ENCODE measurements around the gene SLC38A11. TPM values are rescaled to one million over a fixed set of nuclear protein-coding genes. Genes with fewer than 3 reads are reported as not detected.
"Not testable (repeated sequence)": the region's sequence is repeated elsewhere in the genome, so short reads cannot be mapped to it uniquely, and the experiment has no call there.

SLC38A11 gene
- polyA plus RNA-seq, 3 donors = 0.07 TPM; not detected in 2

GRCh38 chr2:164991361-164992092 is 36.2 kb upstream of the SLC38A11 start:
- H3K4me1 Mint-ChIP-seq; H2AFZ ChIP-seq (ENCODE audit: insufficient read depth, low read depth, low read length, poor library complexity, severe bottlenecking); H3K9ac ChIP-seq (ENCODE audit: insufficient read depth, low read length, poor library complexity, severe bottlenecking); H3K4me3 ChIP-seq (replicated peaks in 1 of 3; ENCODE audit: low read depth in 2 of 3, low read length in 3 of 3); H3K4me1 ChIP-seq (ENCODE audit: control insufficient read depth in 1 of 2, insufficient read depth in 2 of 2, low read length in 2 of 2); H3K4me3 Mint-ChIP-seq; H3K27ac Mint-ChIP-seq; H3K9me3 ChIP-seq (replicated peaks in 1 of 2; ENCODE audit: control insufficient read depth in 1 of 2, insufficient read depth in 1 of 2, low read length in 2 of 2); DNase-seq; H3K36me3 Mint-ChIP-seq; H3K9me3 Mint-ChIP-seq; H3K27me3 ChIP-seq (ENCODE audit: control insufficient read depth in 2 of 2, insufficient read depth in 2 of 2, low read length in 2 of 2); H3K27ac ChIP-seq (ENCODE audit: low read depth in 1 of 2, low read length in 2 of 2); H3K36me3 ChIP-seq (replicated peaks in 1 of 2; ENCODE audit: control insufficient read depth in 1 of 2, insufficient read depth in 2 of 2, low read length in 2 of 2); H4K20me1 ChIP-seq (ENCODE audit: insufficient read depth, low read length); H3K4me2 ChIP-seq (replicated peaks; ENCODE audit: extremely low read depth, low read length, poor library complexity, severe bottlenecking); H3K79me2 ChIP-seq (ENCODE audit: insufficient read depth, low read length); H3K27me3 Mint-ChIP-seq (ENCODE audit: low read depth in 3 of 3): not testable (repeated sequence)
- intact Hi-C loops (cut with micrococcal nuclease) = loop anchor here in 1 of 2 donors (10.0 kb wide), 1 partner anchor 257 kb away; no protein-coding TSS in a partner anchor

GRCh38 chr2:164990953-164991352 is 35.6 kb upstream of the SLC38A11 start:
- not testable (repeated sequence) for H3K9me3 ChIP-seq (replicated peaks in 1 of 2; ENCODE audit: control insufficient read depth in 1 of 2, insufficient read depth in 1 of 2, low read length in 2 of 2); H3K36me3 Mint-ChIP-seq; H4K20me1 ChIP-seq (ENCODE audit: insufficient read depth, low read length); H3K9ac ChIP-seq (ENCODE audit: insufficient read depth, low read length, poor library complexity, severe bottlenecking); DNase-seq; H3K4me2 ChIP-seq (replicated peaks; ENCODE audit: extremely low read depth, low read length, poor library complexity, severe bottlenecking); H3K4me3 ChIP-seq (replicated peaks in 1 of 3; ENCODE audit: low read depth in 2 of 3, low read length in 3 of 3); H3K4me3 Mint-ChIP-seq; H3K27ac ChIP-seq (ENCODE audit: low read depth in 1 of 2, low read length in 2 of 2); H3K27me3 Mint-ChIP-seq (ENCODE audit: low read depth in 3 of 3); H3K4me1 Mint-ChIP-seq; H3K9me3 Mint-ChIP-seq; H3K27me3 ChIP-seq (ENCODE audit: control insufficient read depth in 2 of 2, insufficient read depth in 2 of 2, low read length in 2 of 2); H3K27ac Mint-ChIP-seq; H2AFZ ChIP-seq (ENCODE audit: insufficient read depth, low read depth, low read length, poor library complexity, severe bottlenecking); H3K79me2 ChIP-seq (ENCODE audit: insufficient read depth, low read length); H3K4me1 ChIP-seq (ENCODE audit: control insufficient read depth in 1 of 2, insufficient read depth in 2 of 2, low read length in 2 of 2); H3K36me3 ChIP-seq (replicated peaks in 1 of 2; ENCODE audit: control insufficient read depth in 1 of 2, insufficient read depth in 2 of 2, low read length in 2 of 2)
- intact Hi-C loops (cut with micrococcal nuclease) = loop anchor here in 1 of 2 donors (10.0 kb wide), 1 partner anchor 256 kb away; no protein-coding TSS in a partner anchor

DNA sequence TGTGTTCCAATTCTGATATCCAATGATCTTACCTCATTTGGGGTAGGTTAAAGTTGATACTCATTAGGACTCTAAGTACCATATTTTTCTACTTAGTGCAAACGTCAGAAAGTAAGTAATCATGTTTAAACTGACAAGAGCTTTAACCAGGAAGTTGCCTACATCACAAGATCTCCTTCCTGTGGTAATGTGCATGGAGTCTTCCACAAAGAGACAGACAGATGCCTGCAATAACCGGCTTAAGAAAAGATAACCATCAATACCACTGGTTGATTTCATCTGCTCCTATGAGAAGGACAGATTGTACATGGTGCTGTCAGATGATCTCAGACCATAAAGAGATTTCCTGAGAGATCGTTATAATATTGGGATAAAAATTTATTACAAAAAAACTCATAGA is 33.5 kb upstream of the SLC38A11 start:
- H3K27me3 Mint-ChIP-seq (ENCODE audit: low read depth in 3 of 3); H3K27ac Mint-ChIP-seq; H3K27ac ChIP-seq (ENCODE audit: low read depth in 1 of 2, low read length in 2 of 2); H3K27me3 ChIP-seq (ENCODE audit: control insufficient read depth in 2 of 2, insufficient read depth in 2 of 2, low read length in 2 of 2); H3K9me3 Mint-ChIP-seq; H3K4me1 Mint-ChIP-seq; H3K4me3 Mint-ChIP-seq; H3K9me3 ChIP-seq (replicated peaks in 1 of 2; ENCODE audit: control insufficient read depth in 1 of 2, insufficient read depth in 1 of 2, low read length in 2 of 2); H3K9ac ChIP-seq (ENCODE audit: insufficient read depth, low read length, poor library complexity, severe bottlenecking); H3K4me3 ChIP-seq (replicated peaks in 1 of 3; ENCODE audit: low read depth in 2 of 3, low read length in 3 of 3); H4K20me1 ChIP-seq (ENCODE audit: insufficient read depth, low read length); H3K36me3 Mint-ChIP-seq; H3K4me1 ChIP-seq (ENCODE audit: control insufficient read depth in 1 of 2, insufficient read depth in 2 of 2, low read length in 2 of 2); H3K79me2 ChIP-seq (ENCODE audit: insufficient read depth, low read length); DNase-seq; intact Hi-C loops (cut with micrococcal nuclease); H2AFZ ChIP-seq (ENCODE audit: insufficient read depth, low read depth, low read length, poor library complexity, severe bottlenecking); H3K36me3 ChIP-seq (replicated peaks in 1 of 2; ENCODE audit: control insufficient read depth in 1 of 2, insufficient read depth in 2 of 2, low read length in 2 of 2); H3K4me2 ChIP-seq (replicated peaks; ENCODE audit: extremely low read depth, low read length, poor library complexity, severe bottlenecking): not testable (repeated sequence)
- no CpG with 5 or more reads among the region's 3 CpGs for WGBS (ENCODE audit: insufficient coverage)

GRCh38 chr2:164986027-164986426 is 30.7 kb upstream of the SLC38A11 start:
- H3K4me1 Mint-ChIP-seq; intact Hi-C loops (cut with micrococcal nuclease); H3K36me3 ChIP-seq (replicated peaks in 1 of 2; ENCODE audit: control insufficient read depth in 1 of 2, insufficient read depth in 2 of 2, low read length in 2 of 2); H3K4me1 ChIP-seq (ENCODE audit: control insufficient read depth in 1 of 2, insufficient read depth in 2 of 2, low read length in 2 of 2); H3K9me3 Mint-ChIP-seq; H3K36me3 Mint-ChIP-seq; H3K4me3 Mint-ChIP-seq; H3K27ac ChIP-seq (ENCODE audit: low read depth in 1 of 2, low read length in 2 of 2); H3K9ac ChIP-seq (ENCODE audit: insufficient read depth, low read length, poor library complexity, severe bottlenecking); H3K9me3 ChIP-seq (replicated peaks in 1 of 2; ENCODE audit: control insufficient read depth in 1 of 2, insufficient read depth in 1 of 2, low read length in 2 of 2); H3K4me3 ChIP-seq (replicated peaks in 1 of 3; ENCODE audit: low read depth in 2 of 3, low read length in 3 of 3); H2AFZ ChIP-seq (ENCODE audit: insufficient read depth, low read depth, low read length, poor library complexity, severe bottlenecking); H3K27me3 Mint-ChIP-seq (ENCODE audit: low read depth in 3 of 3); H3K79me2 ChIP-seq (ENCODE audit: insufficient read depth, low read length); DNase-seq; H3K27ac Mint-ChIP-seq; H3K27me3 ChIP-seq (ENCODE audit: control insufficient read depth in 2 of 2, insufficient read depth in 2 of 2, low read length in 2 of 2); H4K20me1 ChIP-seq (ENCODE audit: insufficient read depth, low read length); H3K4me2 ChIP-seq (replicated peaks; ENCODE audit: extremely low read depth, low read length, poor library complexity, severe bottlenecking): not testable (repeated sequence)
- WGBS (ENCODE audit: insufficient coverage) = 100% methylated on average over 1 of the region's 3 CpGs
